Gastroesophageal sphincter (tissue), 3 donors: ENCODE measurements around the gene EXOC4.

Source experiments
- POLR2A ChIP-seq, 2 donors: fragments of 450-650 bp; IDR thresholded peaks; one replicate each; pipeline ENCODE4 v1.6.1; 2017; ENCODE audit warnings: antibody characterized with exemption in 2 of 2, mild to moderate bottlenecking in 2 of 2, moderate library complexity in 1 of 2
- TF ChIP-seq, protein P1 (sequence below), 4 experiments: fragments of 200-600 bp in 2 of 4; fragments of 450-650 bp in 2 of 4; sonication (generic) in 1 of 4; IDR thresholded peaks; one replicate each; pipeline ENCODE4 v1.5.1; 2017 to 2019; ENCODE audit warnings: antibody characterized with exemption in 4 of 4, mild to moderate bottlenecking in 2 of 4, moderate library complexity in 2 of 4

DNA sequence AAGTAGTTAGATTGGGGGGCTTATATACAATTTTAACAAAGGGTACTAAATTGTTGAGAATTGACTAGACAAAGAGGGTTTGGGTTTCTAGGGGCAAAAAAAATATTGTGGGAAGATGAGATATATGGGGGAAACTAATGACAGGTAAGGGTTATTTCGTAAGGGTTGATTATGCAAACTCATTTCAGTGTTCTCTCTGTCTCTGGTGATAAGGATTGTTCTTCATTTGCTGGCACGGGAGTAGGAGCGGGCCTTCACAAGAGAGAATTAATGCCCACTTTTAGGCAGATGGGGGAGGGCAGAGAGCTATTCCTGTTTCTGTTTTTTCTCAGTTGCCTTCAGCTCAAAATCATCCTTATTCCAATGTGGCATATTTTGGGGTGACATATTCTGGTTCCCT lies 258.4 kb downstream of the EXOC4 start:
- TF ChIP-seq, protein P1, sequence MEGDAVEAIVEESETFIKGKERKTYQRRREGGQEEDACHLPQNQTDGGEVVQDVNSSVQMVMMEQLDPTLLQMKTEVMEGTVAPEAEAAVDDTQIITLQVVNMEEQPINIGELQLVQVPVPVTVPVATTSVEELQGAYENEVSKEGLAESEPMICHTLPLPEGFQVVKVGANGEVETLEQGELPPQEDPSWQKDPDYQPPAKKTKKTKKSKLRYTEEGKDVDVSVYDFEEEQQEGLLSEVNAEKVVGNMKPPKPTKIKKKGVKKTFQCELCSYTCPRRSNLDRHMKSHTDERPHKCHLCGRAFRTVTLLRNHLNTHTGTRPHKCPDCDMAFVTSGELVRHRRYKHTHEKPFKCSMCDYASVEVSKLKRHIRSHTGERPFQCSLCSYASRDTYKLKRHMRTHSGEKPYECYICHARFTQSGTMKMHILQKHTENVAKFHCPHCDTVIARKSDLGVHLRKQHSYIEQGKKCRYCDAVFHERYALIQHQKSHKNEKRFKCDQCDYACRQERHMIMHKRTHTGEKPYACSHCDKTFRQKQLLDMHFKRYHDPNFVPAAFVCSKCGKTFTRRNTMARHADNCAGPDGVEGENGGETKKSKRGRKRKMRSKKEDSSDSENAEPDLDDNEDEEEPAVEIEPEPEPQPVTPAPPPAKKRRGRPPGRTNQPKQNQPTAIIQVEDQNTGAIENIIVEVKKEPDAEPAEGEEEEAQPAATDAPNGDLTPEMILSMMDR (IDR thresholded peaks at IDR 0.05): no peak
- no peak for TF ChIP-seq POLR2A (IDR thresholded peaks at IDR 0.05)
